GM19372 (cell line): Measurements from ENCODE around the gene MYRIP.

Experiments
- ATAC-seq: cut with Tn5 transposase; IDR thresholded peaks from one replicate; pipeline ENCODE4 v1.9.1; 2021; ENCODE audit warnings: mild to moderate bottlenecking, low read depth, moderate library complexity; ENCODE audit not compliant: unreplicated experiment

MYRIP gene

DNA sequence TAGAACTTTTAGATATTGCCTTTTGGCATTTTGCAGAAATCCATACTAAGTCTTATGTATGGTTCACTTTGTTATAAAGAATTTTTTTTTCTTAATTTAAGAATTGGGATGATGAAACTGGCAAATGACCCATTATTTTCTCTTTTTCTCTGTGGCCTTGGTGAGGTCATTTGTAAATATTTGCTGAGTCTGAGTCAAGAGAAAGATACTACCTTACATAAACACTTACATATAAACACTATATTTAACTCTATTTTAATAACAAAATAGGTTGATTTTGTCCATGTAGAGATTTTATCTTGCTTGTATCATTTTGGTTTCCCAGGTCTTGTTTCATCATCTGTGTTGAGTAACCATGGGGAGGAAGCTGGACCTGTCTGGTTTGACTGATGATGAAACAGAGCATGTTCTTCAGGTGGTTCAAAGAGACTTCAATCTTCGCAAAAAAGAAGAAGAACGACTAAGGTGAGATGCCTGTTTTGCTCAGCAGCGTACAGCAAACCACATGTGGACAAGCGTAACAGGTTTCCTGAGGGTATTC is 91.1 kb downstream of the MYRIP start:
- ATAC-seq = no peak

DNA sequence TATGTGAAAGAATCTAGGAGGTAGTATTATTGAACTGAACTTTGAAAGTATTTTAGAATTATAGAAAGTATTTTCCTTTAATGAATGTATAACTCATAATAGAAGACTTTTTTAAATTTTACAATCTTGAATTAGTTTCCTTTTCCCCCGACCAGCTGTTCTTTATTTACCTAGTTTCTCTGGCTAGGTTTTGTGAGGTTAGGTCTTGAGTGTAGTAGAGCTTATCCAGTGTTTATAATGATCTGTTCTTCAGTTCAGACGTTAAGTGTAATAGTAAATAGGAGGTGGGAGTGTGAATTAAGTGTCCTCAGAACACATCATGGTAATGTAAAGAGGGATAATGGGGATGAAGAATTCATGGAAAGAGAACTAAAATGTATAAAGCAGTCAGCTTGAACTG is 93.8 kb downstream of the MYRIP start:
- ATAC-seq = no peak

- no peak for ATAC-seq
These were observed 96.4 kb downstream of the MYRIP start for GRCh38 chr3:39905788-39906187.

DNA sequence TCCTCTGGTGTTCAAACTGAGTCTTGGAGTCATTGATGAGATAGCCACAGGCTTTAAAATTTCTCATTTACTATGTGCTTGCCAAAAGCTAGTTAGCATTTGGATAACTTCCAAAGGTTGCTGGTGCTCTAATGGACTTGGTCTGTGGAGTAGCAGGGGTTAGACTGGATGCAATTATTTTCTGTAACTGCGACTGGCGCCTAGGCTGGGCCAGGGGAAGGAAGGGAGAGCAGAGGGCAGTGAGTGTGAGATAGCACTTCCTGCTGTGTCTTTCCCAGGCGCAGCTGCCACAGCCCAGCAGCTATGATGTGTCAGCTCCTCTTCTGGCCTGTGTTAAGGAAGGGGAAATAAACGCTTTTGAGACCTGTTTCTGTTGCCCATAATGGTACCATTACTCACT is 98.6 kb downstream of the MYRIP start:
- ATAC-seq = no peak

- no peak for ATAC-seq
These were observed 100.7 kb downstream of the MYRIP start for GRCh38 chr3:39910135-39910534.

- no peak for ATAC-seq
These were observed 101.5 kb downstream of the MYRIP start for GRCh38 chr3:39910826-39911464.

- ATAC-seq = no peak
These were observed 102.3 kb downstream of the MYRIP start for GRCh38 chr3:39911465-39912309.

GRCh38 chr3:39915027-39915426 is 105.6 kb downstream of the MYRIP start:
- no peak for ATAC-seq

DNA sequence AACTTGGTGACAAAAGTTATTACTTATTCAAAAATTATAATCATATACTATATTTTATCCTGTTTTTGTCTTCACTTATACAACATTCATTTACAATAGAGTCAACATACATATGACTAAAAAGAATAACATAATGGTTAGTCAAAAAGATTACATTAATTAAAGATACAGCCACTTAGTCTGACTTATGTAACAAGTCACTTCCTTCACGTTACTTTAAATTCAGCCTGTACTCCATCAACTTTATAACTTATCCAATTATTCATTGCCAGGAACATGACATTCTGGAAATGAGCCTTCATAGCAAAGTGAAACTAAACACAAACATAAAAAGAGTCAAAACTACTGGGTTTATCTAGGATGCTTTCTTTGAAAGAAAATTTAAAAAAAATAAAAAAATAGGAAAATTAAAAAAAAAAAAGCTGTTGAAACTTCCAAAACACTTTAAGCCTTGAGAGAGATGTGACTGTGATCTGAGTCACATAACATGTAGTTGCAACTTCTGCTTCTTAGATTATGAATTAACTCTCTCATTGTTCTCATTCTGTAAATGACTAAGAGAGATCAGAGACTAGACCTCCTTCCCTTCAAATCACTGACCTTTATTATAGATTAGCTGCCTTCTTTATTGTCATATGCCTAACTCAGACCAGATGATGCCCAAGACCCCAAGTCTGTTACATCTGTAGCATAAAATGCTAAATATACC is 107.8 kb downstream of the MYRIP start:
- ATAC-seq = no peak

DNA sequence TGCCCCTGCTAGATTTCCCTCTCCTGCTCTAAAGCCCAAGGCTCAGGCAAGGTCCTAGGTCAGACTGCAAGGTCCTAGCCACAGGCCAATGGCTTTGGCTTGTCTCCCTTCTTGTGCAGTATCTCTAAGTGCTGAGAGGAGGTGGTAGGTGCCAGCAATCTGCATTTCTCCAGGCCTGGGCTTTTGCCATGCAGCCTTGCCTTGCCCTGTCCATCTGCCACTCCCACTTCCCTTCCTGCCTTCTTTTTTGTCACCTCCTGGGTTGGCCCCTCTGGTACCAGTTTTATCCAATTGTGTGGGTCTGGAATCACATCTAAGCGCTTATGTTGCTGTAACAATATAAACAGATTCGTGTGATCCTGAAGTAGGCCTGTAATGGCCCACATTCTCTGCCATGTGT is 109.9 kb downstream of the MYRIP start:
- ATAC-seq = no peak

GRCh38 chr3:39920271-39920670 is 110.9 kb downstream of the MYRIP start:
- ATAC-seq = no peak

GRCh38 chr3:39927479-39927878 is 118.1 kb downstream of the MYRIP start:
- no peak for ATAC-seq

- no peak for ATAC-seq
These were observed 124.7 kb downstream of the MYRIP start for GRCh38 chr3:39933986-39934693.

GRCh38 chr3:39934696-39935095 is 125.3 kb downstream of the MYRIP start:
- no peak for ATAC-seq

DNA sequence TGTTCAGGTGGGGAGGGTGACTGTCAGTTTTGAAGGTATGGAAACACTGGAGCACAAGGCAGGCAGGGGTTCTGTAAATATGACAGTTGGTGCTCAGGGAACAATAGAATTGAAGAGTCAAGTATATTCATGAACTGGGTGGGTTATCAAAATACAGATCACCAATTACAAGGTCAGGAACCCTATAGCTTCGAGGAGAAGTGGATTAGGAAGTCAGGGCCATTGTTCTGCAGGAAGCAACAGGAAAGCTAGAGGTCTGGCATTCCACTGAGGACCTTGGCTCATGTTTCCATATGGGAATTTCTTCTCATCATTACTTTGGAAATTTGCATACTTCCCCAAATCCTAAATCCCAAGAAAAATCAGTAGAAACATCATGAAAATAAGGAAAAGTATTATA is 125.9 kb downstream of the MYRIP start:
- no peak for ATAC-seq

- ATAC-seq = no peak
These were observed 127.4 kb downstream of the MYRIP start for GRCh38 chr3:39936848-39937247.

DNA sequence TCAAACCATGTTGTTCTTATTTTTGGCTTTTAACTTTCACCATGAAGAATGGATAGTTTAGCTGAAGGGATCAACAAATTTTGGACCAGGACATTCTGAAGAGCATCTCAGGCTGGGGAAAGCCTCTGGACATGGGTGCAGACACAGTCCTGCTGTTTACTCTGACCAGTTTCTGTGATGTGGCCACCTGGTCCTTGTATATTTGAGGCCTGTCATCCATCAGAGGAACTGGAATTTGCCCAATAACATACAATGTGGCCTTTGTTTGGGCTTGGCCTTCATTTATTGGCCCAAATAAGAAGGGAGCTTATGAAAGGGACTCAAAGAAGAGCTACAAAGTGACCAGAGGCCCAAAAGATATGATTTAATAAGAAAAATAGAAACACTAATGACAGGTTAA is 127.9 kb downstream of the MYRIP start:
- no peak for ATAC-seq

GRCh38 chr3:39937874-39938273 is 128.5 kb downstream of the MYRIP start:
- no peak for ATAC-seq

- no peak for ATAC-seq
These were observed 132.5 kb downstream of the MYRIP start for GRCh38 chr3:39941931-39942330.

DNA sequence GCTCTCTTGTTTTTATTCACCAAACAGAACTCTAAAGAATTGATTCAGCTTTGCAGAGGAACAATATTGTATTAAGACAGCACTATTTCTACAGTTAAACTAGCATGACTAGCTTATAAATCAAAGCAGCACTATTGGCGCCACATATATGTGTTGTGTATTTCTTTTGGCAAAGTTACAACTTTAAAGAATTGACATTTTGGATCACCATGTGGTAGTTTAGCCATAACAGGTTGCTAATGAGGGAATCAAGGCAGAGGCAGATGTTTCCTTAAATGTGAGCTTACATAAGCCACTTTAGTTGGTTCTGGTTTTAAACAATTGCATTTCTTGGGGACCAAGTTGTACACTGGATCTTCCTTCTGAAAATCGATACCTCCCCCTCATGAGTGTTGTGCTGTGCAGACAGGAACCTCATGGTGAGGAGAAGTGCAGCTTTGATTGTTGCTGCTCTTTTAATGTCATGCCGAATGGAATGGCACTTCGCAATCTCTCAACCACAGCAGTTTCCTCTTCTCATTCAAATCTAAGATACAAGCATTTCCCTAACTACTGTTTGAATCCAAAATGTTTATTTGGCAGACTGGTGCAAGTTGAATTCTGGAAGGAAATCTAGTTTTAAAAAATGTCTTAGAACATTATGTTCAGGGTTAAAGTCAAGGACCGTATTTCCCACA is 151.2 kb downstream of the MYRIP start:
- no peak for ATAC-seq
